GM18505 (cell line): ENCODE data around the gene RAB6D.
"Not testable (repeated sequence)": the region's sequence is repeated elsewhere in the genome, so short reads cannot be mapped to it uniquely, and the experiment has no call there.

Experiments
- ATAC-seq: cut with Tn5 transposase; IDR thresholded peaks from one replicate; pipeline ENCODE4 v1.9.1; 2021; ENCODE audit not compliant: unreplicated experiment
- POLR2A ChIP-seq: IDR thresholded peaks from 4 replicates; pipeline ENCODE4 v1.6.1; 2011; ENCODE audit warnings: borderline replicate concordance; ENCODE audit not compliant: insufficient read depth, insufficient read length; ENCODE audit errors: extremely low read depth

The RAB6D gene

GRCh38 chr2:131322209-131322608 lies 41.8 kb downstream of the RAB6D start:
- no peak for TF ChIP-seq POLR2A
- no peak for ATAC-seq

DNA sequence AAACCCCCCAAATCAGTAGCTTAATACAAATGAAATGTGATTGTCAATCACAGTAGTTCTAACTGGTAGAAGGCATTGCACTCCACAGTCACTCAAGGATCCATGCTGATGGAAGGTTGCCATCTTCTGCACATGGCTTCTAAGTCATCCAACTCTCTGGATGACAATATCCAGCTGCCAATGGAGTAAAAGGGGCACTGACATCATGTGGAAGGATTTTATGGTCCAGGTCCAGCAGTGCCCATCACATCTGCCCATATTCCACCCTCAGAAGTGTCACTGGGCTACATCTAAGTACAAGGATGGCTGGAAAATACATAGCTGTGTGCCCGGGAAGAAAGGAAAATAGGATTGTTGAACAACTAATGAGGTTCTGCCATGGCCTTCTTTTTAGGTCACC lies 42.6 kb downstream of the RAB6D start:
- ATAC-seq: not testable (repeated sequence)

DNA sequence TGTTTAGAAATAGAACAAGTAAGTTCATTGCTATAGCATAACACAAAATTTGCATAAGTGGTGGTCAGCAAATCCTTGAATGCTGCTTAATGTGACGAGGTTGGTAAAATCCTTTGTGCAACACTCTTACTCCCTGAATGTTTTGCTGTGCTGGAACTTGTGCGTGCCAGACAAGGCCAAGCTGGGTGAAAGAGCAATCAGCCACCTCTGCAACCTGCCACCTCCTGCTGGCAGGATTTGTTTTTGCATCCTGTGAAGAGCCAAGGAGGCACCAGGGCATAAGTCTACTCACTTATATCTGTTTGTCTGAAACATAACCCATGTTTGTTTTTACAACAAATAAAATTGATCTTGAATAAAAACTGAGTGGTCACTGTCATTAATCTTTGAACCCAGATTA lies 53.0 kb downstream of the RAB6D start:
- not testable (repeated sequence) for ATAC-seq
